Forelimb muscle (tissue), 1 donor: ENCODE measurements around the gene PPP1R18. TPM values are rescaled to one million over a fixed set of nuclear protein-coding genes. Genes with fewer than 3 reads are reported as not detected.
A peak's percentile ranks its signal among the peaks of the same experiment; 100 is the strongest.
"Not testable (repeated sequence)": the region's sequence is repeated elsewhere in the genome, so short reads cannot be mapped to it uniquely, and the experiment has no call there.

Experiments
- DNase-seq: peaks from one replicate; pipeline ENCODE4 v3.0.0-alpha.2; 2013; ENCODE audit warnings: low read depth
- polyA plus RNA-seq: library from polyadenylated mRNA; unstranded; fragments of 120-200 nt; gene quantifications from one replicate; pipeline ENCODE4 v1.2.1, GENCODE V29; 2013; ENCODE audit not compliant: insufficient read length

The PPP1R18 gene
- polyA plus RNA-seq, 1 donor = 37.8 TPM

DNA sequence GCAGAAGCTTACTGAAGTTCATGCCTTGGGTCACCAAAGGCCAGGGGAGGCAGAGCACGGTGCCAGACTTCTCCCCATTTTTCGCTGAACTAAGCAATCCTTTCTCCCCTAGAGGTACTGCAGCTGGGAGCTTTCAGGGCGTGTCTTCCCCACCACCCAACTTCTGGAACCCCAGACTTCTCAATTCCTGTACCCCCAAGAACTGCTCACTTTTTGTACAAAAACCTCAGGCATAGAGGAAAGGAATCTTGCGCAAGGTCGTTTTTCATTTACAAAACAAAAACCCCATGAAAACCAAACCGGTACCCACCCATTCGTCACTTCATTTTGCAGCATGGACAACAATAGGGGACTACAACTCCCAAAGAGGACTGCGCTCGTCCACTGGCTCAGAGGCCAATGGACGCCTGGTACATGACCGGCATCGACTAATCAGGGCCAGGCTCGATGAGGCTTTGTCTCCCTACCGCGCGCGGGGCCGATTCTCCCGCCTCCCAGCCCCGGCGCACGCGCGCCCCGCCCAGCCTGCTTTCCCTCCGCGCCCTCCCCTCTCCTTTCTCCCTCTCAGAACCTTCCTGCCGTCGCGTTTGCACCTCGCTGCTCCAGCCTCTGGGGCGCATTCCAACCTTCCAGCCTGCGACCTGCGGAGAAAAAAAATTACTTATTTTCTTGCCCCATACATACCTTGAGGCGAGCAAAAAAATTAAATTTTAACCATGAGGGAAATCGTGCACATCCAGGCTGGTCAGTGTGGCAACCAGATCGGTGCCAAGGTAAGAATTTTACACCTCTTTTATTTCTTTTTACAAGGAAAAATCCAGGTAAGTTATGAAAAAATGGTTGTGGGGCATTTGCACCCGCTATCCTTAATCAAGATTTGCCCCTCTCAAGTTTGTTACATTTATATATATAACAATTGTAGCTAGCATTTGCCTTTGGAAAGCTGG, 33.6 kb upstream of the PPP1R18 start, which contains the start of gene TUBB:
TSS of gene TUBB (plus strand) at position 562 of the 947 bp plus-strand sequence. CDS start at position 717, 155 bp downstream.
- peak; percentile 97 for DNase-seq

DNA sequence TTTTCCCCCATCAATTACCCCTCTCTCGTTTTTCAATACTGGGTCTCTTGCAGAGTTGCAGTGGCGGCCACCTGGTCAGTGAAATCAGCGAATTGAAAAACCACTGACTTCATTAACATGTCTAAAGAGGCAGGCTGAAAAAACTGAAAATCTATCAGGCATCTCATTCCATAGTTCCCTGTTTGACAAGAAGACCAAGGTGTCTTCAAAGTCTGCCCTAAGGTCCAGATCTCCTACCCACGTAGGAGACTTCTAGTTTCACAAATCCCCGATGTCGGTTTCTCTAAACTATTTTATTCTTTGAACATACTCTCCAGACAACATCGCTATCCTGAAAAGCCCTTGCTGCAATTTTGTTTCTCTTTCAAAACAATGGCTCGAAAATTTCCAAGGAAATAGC, 32.9 kb upstream of the PPP1R18 start:
- no peak for DNase-seq

DNA sequence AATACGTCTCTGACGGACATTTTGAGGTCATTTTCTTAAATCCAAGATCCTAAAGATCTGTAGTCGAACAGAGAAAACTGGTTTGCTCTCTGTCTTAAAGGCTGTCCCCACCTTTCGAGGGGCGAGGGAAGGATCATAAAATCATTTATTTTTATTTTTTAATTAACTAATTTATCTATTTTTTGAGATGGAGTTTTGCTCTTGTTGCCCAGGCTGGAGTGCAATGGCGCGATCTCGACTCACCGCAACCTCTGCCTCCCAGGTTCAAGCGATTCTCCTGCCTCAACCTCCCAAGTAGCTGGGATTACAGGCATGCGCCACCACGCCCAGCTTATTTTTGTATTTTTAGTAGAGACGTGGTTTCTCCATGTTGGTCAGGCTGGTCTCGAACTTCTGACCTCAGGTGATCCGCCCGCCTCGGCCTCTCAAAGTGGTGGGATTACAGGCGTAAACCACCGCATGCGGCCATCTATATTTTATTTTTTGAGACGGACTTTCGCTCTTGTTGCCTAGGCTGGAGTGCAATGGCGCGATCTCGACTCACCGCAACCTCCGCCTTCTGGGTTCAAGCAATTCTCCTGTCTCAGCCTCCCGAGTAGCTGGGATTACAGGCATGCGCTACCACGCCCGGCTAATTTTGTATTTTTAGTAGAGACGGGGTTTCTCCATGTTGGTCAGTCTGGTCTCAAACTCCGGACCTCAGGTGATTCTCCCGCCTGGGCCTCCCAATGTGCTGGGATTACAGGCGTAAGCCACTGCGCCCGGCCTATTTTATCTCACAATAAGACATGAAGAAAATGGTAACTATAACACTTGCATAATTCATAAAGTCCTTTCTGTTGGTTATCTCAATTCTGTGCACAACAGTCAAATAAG, 31.6 kb upstream of the PPP1R18 start:
- not testable (repeated sequence) for DNase-seq

DNA sequence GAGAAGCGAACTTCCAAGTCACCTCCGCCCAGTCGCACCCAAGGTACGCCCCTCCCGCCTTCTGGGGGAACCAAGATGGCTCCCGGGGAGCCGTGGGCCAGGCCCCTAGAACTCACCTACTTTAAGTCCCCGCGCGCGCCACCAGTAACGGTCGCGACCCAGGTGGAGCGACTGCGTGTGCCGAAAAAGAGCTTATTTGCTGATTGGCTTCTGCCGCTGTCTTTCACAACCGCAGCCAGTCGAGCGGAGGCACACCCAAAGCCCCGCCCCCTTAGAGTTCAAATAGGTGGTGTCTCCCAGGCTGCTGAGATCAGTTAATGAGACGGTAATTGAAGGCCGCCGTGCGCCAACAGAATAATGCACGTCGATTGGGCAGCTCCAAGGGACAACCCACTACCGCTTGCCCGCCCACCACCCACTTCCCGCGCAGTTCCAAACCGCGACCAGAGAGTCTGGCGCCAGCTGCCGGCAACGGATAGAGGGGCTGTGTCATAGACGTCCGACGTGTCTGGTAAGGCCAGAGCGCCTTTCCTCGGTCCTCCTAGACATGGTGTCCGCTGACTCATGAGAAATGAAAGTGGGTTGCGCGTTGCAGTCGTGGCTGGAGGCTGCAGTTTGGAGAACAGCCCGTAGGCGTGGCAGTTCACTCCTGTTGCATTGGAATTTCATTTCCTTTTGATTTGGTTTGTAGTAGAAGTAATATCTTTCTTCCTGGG, 30.8 kb upstream of the PPP1R18 start, which contains the start of gene MDC1:
TSS of gene MDC1 (minus strand) at position 153 of the 716 bp plus-strand sequence. CDS start 2,106 bp downstream, outside the sequence.
- DNase-seq = peak; percentile 98

DNA sequence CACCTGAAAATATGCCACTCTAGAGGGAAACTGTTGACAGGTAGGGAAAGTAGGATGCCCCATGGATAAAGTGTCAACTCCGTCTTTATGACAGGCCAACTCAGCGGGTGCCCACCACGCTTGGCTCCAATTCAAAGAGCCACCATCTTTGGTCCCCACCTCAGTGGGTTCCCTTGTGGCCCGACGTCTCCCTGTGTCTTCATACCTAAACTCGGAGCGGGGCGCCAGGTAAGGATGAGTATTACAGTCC, 30.4 kb upstream of the PPP1R18 start:
- no peak for DNase-seq

DNA sequence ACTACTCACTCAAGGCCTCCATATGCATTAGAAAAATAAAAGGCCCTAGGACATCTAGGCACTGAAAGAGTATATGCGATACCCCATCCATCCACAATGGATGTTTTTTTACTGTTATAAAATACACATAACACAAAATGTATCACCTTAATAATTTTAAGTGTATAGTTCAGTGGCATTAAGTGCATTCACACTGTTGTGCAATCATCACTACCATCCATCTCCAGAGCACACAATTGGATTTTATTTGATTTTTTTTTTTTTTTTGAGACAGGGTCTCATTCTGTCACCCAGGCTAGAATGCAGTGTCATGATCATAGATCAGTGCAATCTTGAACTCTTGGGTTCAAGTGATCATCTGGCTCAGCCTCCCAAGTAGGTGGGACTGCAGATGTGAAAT, 27.8 kb upstream of the PPP1R18 start:
- DNase-seq = no peak

DNA sequence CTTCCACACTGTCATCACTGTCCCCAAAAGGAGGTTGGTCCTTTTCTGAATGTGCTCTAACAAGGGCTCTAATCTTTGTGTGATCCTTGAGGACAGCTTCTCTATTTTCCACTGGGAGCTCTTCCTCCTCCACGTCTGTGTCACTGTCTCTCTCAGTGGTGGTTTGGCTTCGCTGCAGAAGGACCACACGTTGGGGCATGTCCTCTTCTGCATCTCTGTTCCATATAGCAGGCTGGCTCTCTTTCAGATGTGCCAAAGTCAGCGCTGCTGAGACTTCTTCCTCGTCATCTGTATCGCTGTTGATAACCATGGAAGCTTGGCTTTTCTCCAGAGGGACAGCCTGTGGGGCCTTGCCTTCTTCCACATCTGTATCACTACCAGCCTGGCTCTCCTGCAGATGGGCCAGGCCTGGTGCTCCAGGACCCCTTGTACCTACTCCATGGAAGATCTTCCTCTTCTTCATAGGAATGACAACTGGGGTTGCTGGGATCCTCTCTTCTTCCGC, 26.0 kb upstream of the PPP1R18 start:
- DNase-seq = no peak

DNA sequence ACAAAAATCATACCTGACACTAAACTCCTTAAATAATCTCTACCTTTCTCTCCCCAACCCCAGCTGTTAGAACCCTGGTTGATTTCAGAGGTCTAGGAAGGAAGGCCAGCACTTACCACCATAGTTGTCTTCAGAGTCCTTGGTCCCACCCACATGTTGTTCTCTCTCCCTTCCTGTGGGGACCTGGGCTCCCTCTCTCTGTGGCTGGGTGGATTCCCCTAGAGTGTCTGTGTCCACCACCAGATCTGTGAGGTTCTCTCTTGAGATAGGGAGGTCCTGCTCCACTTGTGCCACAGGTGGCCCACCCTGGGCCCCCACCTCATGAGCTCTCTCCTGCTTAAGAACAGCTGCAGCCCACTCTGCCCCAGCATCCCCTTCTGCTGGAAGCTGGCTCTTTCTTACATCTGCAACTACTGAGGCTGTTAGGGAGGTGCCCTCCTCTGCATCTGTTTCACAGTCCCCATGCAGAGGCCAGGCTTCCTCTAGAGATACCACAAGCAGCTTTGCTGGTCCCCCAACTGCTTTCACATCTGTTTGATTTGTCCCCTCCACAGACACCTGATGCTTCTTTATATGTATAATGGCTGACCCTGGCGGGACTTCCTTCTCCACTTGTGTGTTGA, 25.4 kb upstream of the PPP1R18 start:
- no peak for DNase-seq

DNA sequence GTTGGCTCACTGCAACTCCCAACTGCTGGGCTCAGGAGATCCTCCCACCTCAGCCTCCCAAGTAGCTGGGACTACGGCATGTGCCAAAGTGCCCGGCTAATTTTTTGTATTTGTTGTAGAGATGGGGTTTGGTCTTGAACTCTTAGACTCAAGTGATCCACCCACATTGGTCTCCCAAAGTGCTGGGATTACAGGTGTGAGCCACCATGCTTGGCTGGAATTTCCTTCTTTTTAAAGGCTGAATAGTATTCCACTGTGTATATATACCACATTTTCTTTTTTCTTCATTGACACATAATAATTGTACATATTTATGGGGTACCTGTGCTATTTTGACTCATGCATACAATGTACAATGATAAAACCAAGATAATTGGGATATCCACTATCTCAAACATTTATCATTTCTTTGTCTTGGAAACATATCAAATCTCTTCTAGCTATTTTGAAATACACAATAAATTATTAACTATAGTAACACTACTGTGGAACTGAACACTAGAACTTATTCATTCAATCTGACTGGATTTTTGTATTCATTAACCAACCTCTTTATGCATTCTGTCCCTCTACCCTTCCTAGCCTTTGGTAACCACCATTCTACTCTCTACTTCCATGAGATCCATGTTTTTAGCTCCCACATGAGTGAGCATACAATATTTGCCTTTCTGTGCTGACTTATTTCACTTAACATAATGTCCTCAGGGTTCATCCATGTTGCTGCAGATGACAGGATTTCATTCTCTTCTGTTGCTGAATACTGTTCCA, 22.8 kb upstream of the PPP1R18 start:
- DNase-seq = no peak

DNA sequence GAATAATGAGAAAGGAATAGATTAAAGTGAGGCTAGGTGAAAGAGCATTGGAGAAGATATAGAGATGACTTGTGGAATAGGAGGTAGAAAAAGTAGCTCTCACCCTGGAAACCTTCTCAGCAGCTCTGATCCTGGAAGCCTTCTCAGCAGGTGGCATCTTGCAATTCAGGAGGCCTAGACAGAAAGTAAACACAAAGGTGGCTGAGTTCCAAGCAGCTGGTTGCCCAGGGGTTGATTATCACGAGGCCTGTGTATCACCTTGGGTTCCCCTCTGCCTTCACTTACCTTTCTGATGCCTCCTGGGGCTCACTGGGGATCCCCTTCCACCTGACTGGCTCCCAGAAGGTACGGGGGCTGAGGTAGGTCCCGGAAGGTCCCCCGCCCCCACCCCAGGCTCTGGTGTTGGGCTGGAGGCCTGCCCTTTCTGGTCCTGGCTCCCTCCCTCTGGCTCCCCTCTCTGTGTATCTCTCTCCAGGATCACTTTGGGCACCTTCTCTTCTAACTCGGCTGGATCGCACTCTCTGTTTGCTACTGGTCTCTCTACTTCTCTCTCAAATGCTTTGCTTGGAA, 20.9 kb upstream of the PPP1R18 start:
- DNase-seq = no peak

DNA sequence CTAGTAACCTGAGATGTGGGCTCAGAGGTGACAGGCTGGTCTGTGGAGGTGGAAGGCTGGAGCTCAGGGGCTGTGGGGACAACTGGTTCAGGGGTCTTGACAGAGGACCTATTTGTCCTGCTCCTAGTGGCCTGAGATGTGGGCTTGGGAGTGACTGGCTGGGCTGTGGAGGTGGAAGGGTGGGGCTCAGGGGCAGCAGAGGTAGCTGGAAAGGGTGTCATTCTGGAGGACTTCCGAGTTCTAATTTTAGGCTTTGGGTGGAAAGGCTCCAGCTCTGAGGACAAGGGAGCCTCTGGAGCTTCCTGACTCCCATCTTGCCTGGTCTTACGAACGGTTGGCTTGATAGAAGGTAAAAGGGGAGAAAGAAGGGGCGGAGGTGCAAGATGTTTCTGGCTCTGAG, 19.2 kb upstream of the PPP1R18 start:
- DNase-seq = no peak

DNA sequence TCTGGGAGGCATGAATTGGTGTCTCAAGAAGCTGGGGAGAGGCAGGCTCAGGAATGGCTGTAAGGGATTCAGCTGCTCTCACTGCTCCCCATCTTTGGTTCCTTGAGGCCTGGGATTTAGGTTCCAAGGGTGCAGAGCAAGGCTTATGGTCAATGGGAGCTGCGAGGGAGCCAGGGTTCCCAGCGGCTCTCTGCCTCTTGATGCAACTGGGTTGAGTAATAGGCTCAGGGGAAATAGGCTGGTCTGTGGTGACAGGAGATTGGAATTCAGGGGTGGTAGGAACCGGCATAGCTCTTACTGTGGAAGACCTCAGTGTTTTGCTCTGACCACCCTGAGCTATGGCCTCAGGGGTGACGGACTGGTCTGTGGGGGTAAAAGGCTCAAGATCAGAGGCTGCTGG, 17.4 kb upstream of the PPP1R18 start:
- no peak for DNase-seq

DNA sequence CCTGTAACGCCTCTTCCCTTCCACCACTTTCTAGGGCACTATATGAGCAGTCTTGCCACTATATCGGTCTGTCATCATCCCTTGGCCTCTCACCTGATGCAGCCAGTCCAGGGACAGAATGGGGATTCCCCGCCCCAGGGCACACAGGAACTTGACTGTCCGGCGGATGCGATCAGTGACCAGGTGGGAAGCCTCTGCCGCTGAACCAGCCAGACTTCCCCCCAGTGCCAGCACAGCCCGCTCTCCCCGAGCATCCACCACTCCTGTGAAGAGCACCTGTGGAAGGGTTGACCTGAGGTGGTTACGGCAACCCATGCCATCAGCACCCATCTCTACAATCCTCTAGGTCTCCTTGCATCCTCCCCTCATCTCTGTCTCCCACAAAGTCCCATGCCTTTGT, 16.6 kb upstream of the PPP1R18 start:
- no peak for DNase-seq

DNA sequence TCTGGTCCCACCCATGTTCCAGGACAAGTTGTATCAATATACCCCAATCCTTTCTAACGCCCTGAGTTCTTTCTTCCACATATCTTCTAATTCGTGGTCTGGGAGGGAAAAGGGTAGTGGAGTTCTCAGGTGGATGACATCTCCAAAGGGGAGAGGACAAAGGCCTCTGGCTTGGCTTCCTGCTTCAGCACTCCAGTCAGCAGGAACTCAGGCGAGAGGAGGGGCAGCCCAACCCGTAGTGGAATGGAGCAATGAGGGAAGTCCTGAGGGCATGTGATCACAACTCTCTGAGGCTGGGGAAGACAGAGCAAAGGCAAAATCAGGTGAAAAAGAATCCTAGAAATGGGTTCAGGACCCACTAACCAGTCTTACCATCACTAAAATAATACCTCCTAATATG, 13.9 kb upstream of the PPP1R18 start:
- DNase-seq = no peak

DNA sequence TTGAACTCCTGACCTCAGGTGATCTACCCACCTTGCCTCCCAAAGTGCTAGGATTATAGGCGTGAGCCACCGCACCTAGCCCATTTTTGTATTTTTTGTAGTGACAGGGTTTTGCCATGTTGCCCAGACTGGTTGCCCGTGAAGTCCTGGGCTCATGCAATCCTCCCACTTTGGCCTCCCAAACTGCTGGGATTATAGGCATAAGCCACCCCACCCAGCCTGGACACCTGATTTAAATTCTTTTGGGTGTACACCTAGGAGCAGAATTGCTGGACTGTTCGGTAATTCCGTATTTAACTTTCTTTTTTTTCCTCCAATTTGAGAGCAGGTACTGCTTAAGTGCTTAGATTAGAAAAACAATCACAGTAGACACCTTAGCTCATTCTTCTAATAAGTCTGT, 10.0 kb upstream of the PPP1R18 start:
- no peak for DNase-seq

DNA sequence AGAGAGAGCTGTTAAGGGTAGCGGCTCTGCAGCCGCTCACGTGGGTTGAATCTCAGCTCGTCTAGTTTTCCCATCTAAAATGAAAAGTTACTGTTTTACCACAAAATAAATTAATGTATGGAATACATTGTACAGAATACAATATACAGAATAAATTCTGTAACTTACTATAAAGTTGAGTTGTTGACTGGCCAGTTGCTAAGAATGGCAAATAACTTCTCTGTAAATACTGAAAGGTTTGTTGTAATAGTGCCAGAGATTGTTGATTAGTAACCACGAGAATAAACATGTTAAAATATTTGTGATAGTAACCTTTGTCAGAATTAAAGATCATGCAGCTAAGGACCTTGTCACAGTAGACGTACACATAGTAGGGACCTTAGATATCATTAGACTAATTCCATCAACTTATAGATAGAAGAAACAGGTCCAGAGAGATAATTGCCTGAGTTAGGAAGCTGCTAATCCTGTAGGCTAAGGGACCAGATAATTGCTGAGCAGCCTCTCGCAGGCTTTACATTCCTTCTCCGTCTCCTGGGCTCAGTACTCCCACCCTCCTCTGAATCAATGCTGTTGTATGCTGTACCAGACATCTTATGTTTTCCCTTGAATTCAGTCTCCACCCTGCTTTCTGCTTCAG, 4.9 kb upstream of the PPP1R18 start:
- DNase-seq = no peak

DNA sequence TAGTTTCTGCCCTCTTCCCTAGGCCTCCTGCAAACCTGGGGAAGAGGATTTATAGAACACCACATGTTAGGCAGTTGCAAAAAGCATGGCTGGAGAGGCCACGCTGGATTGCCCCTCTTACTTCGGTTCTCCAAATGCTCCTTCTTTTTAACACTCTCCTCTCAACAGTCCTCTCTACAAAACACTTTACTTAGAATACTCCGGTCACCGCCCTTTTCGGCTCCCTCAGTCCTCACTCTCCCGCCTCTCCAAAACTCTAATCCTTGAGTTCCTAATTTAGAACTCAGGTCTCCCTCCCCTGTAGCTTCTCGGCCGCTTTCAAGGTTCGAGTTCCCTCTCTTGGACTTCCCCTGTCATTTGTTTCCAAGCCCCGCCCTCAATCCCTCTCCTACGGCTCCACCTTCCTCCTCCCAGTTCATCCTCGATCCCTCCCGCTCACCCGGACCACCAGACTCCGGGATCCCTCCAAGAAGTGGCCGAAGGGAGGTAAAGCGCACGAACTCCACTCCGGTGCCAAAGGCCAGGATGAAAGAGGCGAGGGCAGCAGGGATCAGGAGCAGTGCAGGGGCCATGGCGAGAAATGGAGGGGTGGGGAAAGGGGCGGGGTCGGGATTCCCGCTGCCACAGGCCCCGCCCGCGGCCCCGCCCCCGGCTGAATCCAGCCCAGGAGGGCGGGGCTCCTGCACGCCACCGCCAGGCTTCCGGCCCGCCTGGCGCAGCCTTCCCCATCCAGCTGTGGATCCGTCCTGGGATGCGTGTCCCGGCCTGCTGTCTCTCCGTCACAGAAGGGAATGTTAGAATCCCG, 4.2 kb upstream of the PPP1R18 start, which contains the start of gene NRM:
TSS of gene NRM (minus strand) at position 582 of the 805 bp plus-strand sequence. CDS start at position 572, 10 bp downstream.
- no peak for DNase-seq

DNA sequence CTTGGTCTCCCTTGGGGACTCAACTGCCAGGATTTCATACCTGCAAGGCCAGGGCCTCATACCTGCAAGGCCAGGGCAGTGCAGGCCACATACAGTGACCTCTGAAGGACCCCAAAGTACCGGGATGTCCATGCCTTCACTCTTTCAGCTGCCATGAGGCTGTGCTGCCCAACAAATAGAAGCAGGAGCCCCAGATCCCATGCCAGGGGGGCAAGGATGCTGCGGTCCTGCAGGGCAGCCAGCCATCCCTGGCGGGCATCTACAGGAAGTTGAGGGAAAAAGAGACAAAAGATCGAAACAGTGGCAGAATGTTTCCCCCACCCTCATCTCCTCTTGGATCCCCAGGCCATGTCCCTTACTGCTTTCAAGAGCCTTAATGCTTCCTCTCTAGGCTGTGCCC, 3.5 kb upstream of the PPP1R18 start:
- no peak for DNase-seq
